Activated CD8-positive, alpha-beta T cell treated with anti-CD3 and anti-CD28 coated beads for 36 hours (primary cell): Measurements from ENCODE around the gene IGSF1. TPM values are rescaled to one million over a fixed set of nuclear protein-coding genes. Genes with fewer than 3 reads are reported as not detected.

Experiments used
- ATAC-seq: fragments of 200-7000 bp; cut with Tn5 transposase; one replicate; pipeline ENCODE4 v1.10.0; 2021; ENCODE audit warnings: mild to moderate bottlenecking, moderate library complexity
- CTCF ChIA-PET: fragments of 350-600 bp; sonication (Branson Sonifier 250); formaldehyde crosslinking; loops from one replicate; lab custom pipeline; 2021; ENCODE audit warnings: antibody characterized with exemption; lab: Charles Lee
- POLR2A ChIA-PET: fragments of 350-600 bp; sonication (Branson Sonifier 250); formaldehyde crosslinking; loops from one replicate; lab custom pipeline; 2021; ENCODE audit warnings: antibody characterized with exemption; lab: Charles Lee
- DNase-seq: peaks from one replicate; pipeline ENCODE4 v3.0.0-alpha.2; 2020
- H3K27ac Mint-ChIP-seq: one replicate; pipeline ENCODE4 v1.8.0; 2021; ENCODE audit warnings: mild to moderate bottlenecking, mixed read lengths
- H3K27me3 Mint-ChIP-seq: one replicate; pipeline ENCODE4 v1.8.0; 2021; ENCODE audit warnings: mixed read lengths
- H3K36me3 Mint-ChIP-seq: one replicate; pipeline ENCODE4 v1.8.0; 2021; ENCODE audit warnings: low read depth, mixed read lengths
- H3K4me1 Mint-ChIP-seq: one replicate; pipeline ENCODE4 v1.8.0; 2021; ENCODE audit warnings: low read depth, mixed read lengths
- H3K4me3 Mint-ChIP-seq: one replicate; pipeline ENCODE4 v1.8.0; 2021; ENCODE audit warnings: mild to moderate bottlenecking, moderate library complexity, mixed read lengths
- H3K9me3 Mint-ChIP-seq: one replicate; pipeline ENCODE4 v1.8.0; 2021; ENCODE audit warnings: mixed read lengths
- CTCF ChIP-seq: fragments of 200-600 bp; IDR thresholded peaks from one replicate; pipeline ENCODE4 v1.8.0; 2022; ENCODE audit warnings: antibody characterized with exemption, mild to moderate bottlenecking
- intact Hi-C: fragments of 100-400 bp; cut with micrococcal nuclease; formaldehyde crosslinking; loops from one replicate; pipeline ENCODE4 v1.10.0; 2022
- total RNA-seq, 2 experiments: library from RNA; stranded (reverse); gene quantifications; one replicate each; pipeline ENCODE4 v1.2.3, GENCODE V29; 2021

Gene IGSF1
- not detected for total RNA-seq

- no peak within 1 kb of the TSS for H3K27ac Mint-ChIP-seq
Measured at GRCh38 chrX:131288738-131289511, at the start of gene IGSF1. Gene IGSF1, minus strand, starts transcription at chrX:131289306. Its CDS starts 2,632 bp downstream, at chrX:131286674.

GRCh38 chrX:131332331-131332730 is 43.2 kb upstream of the IGSF1 start:
- intact Hi-C loops: no loop called here
- ATAC-seq (no peak), DNase-seq (no peak)
- ChIA-PET CTCF (no interaction called here), POLR2A (no interaction called here)
- H3K4me1 Mint-ChIP-seq: no peaks in the 10 kb centered on the region
- no peak for TF ChIP-seq CTCF
- H3K27ac Mint-ChIP-seq: no peak overlapping the region
- H3K36me3 Mint-ChIP-seq: no peaks in the 10 kb centered on the region
- H3K27me3 Mint-ChIP-seq: peaks cover 1% of the 10 kb centered on the region
- H3K4me3 Mint-ChIP-seq: no peak overlapping the region
- H3K9me3 Mint-ChIP-seq: peaks cover 2% of the 10 kb centered on the region

More at GRCh38 chrX:131288738-131289511, at the start of gene IGSF1:
- ATAC-seq (peak; percentile 47), DNase-seq (peak; percentile 1)
- H3K4me3 Mint-ChIP-seq: no peak within 1 kb of the TSS
- CTCF ChIA-PET: no interaction called here
- H3K9me3 Mint-ChIP-seq: no peaks in the 10 kb centered on the region
- no peaks in the 10 kb centered on the region for H3K36me3 Mint-ChIP-seq
- TF ChIP-seq CTCF: no peak
- peaks cover 12% of the 10 kb centered on the region for H3K27me3 Mint-ChIP-seq
- H3K4me1 Mint-ChIP-seq: no peaks in the 10 kb centered on the region
- POLR2A ChIA-PET: no interaction called here
- intact Hi-C loops: no loop called here

GRCh38 chrX:131331152-131331551 is 42.0 kb upstream of the IGSF1 start:
- no peak overlapping the region for H3K4me3 Mint-ChIP-seq
- H3K36me3 Mint-ChIP-seq: no peaks in the 10 kb centered on the region

GRCh38 chrX:131330735-131331134 is 41.6 kb upstream of the IGSF1 start:
- ChIA-PET CTCF (no interaction called here), POLR2A (no interaction called here)
- Mint-ChIP-seq H3K27me3 (peaks cover 1% of the 10 kb centered on the region), H3K4me1 (no peaks in the 10 kb centered on the region), H3K27ac (no peak overlapping the region), H3K9me3 (peaks cover 2% of the 10 kb centered on the region), H3K36me3 (no peaks in the 10 kb centered on the region), H3K4me3 (no peak overlapping the region)
- DNase-seq (no peak), ATAC-seq (no peak)
- intact Hi-C loops: no loop called here
- no peak for TF ChIP-seq CTCF

More at GRCh38 chrX:131331152-131331551, 42.0 kb upstream of the IGSF1 start:
- ChIA-PET POLR2A (no interaction called here), CTCF (no interaction called here)
- ATAC-seq (no peak), DNase-seq (no peak)
- peaks cover 2% of the 10 kb centered on the region for H3K9me3 Mint-ChIP-seq
- peaks cover 1% of the 10 kb centered on the region for H3K27me3 Mint-ChIP-seq
- intact Hi-C loops: no loop called here
- no peaks in the 10 kb centered on the region for H3K4me1 Mint-ChIP-seq
- H3K27ac Mint-ChIP-seq: no peak overlapping the region
- no peak for TF ChIP-seq CTCF

GRCh38 chrX:131322651-131323050 is 33.5 kb upstream of the IGSF1 start:
- intact Hi-C loops: no loop called here
- no peak for TF ChIP-seq CTCF
- H3K4me3 Mint-ChIP-seq: no peak overlapping the region
- no peaks in the 10 kb centered on the region for H3K4me1 Mint-ChIP-seq
- H3K9me3 Mint-ChIP-seq: no peaks in the 10 kb centered on the region
- H3K36me3 Mint-ChIP-seq: no peaks in the 10 kb centered on the region
- POLR2A ChIA-PET: no interaction called here
- no peaks in the 10 kb centered on the region for H3K27me3 Mint-ChIP-seq
- H3K27ac Mint-ChIP-seq: no peak overlapping the region
- ATAC-seq (no peak), DNase-seq (no peak)
- CTCF ChIA-PET: no interaction called here
